ENCODE data around the gene LBR. TPM values are rescaled to one million over a fixed set of nuclear protein-coding genes. Genes with fewer than 3 reads are reported as not detected.

The LBR gene
- total RNA-seq, 1 donor from 2014 or later, result 73.4 TPM

GRCh38 chr1:225446595-225446960 is 18.7 kb upstream of the LBR start:
- no peaks in the 10 kb centered on the region for H3K9me3 Mint-ChIP-seq
- no peaks in the 10 kb centered on the region for H3K27me3 Mint-ChIP-seq (ENCODE audit: low read depth)
- no peak for TF ChIP-seq CTCF (IDR thresholded peaks at IDR 0.05; ENCODE audit: unreplicated experiment)
- H3K27ac Mint-ChIP-seq, result no peak overlapping the region
- peaks cover 37% of the 10 kb centered on the region for H3K4me1 Mint-ChIP-seq
- no peaks in the 10 kb centered on the region for H3K36me3 Mint-ChIP-seq
- H3K4me3 Mint-ChIP-seq, result no peak overlapping the region
- DNase-seq (ENCODE audit: low spot score in 2 of 2, unreplicated experiment in 2 of 2), result no peak

- DNase-seq (ENCODE audit: low spot score in 2 of 2, unreplicated experiment in 2 of 2), result no peak
- no peak for TF ChIP-seq CTCF (IDR thresholded peaks at IDR 0.05; ENCODE audit: unreplicated experiment)
- Mint-ChIP-seq H3K4me3 (no peak overlapping the region), H3K4me1 (peaks cover 37% of the 10 kb centered on the region), H3K9me3 (no peaks in the 10 kb centered on the region), H3K36me3 (no peaks in the 10 kb centered on the region), H3K27ac (no peak overlapping the region), H3K27me3 (ENCODE audit: low read depth) (no peaks in the 10 kb centered on the region)
Observed at GRCh38 chr1:225445639-225446594, 18.1 kb upstream of the LBR start.

- peaks cover 25% of the 10 kb centered on the region for H3K4me1 Mint-ChIP-seq
- DNase-seq (ENCODE audit: low spot score in 2 of 2, unreplicated experiment in 2 of 2), result no peak
- TF ChIP-seq CTCF (IDR thresholded peaks at IDR 0.05; ENCODE audit: unreplicated experiment), result no peak
- no peaks in the 10 kb centered on the region for H3K36me3 Mint-ChIP-seq
- no peak overlapping the region for H3K4me3 Mint-ChIP-seq
- H3K9me3 Mint-ChIP-seq, result no peaks in the 10 kb centered on the region
- H3K27ac Mint-ChIP-seq, result no peak overlapping the region
- no peaks in the 10 kb centered on the region for H3K27me3 Mint-ChIP-seq (ENCODE audit: low read depth)
Observed at GRCh38 chr1:225442123-225442505, 14.3 kb upstream of the LBR start.

DNA sequence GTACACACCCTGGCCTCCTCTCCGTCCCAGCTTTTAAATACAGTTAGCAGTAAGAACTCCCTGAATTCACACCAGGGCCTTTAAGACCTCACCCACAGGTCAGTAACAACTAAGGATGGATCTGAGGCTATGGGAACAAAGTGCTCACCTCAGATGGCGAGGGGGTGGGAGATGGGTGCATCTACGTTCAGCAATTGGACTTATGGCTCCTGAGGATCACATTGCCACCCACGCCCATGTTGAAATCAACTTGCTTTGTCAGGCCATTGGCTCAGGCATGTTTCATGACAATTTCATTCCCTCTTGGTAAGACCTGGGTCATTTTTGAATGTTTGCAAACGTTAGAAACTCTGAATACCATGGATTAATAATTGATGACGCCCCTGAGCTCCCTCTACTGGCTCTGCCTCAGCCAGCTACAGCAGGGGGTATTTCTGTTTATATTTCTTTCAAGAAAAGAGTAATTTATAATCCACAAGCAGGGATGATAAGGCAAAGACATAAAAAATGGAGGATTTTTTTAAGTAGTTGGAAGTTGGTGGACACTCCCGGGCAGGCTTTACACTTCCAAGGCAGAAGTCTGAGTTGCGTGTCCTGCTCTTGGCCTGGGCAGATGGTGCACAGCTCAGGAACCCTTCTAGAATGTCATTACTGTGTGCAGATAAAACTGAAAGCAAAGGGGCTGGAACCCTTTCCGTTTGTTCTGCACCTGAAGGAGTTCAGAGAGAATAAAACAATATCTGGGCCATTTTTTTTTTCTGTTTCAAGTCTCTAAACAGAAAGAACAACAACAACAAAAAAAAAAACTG is 13.7 kb upstream of the LBR start:
- no peaks in the 10 kb centered on the region for H3K36me3 Mint-ChIP-seq

More for the DNA sequence above, 13.7 kb upstream of the LBR start:
- peaks cover 19% of the 10 kb centered on the region for H3K4me1 Mint-ChIP-seq
- no peak overlapping the region for H3K4me3 Mint-ChIP-seq
- H3K27ac Mint-ChIP-seq, result no peak overlapping the region
- TF ChIP-seq CTCF (IDR thresholded peaks at IDR 0.05; ENCODE audit: unreplicated experiment), result no peak
- no peak for DNase-seq (ENCODE audit: low spot score in 2 of 2, unreplicated experiment in 2 of 2)
- no peaks in the 10 kb centered on the region for H3K27me3 Mint-ChIP-seq (ENCODE audit: low read depth)
- no peaks in the 10 kb centered on the region for H3K9me3 Mint-ChIP-seq

All from mesothelial cell of epicardium (in vitro differentiated cells).